Stimulated activated CD8-positive, alpha-beta memory T cell treated with anti-CD3 and anti-CD28 coated beads, Interleukin-12 subunit alpha, Interleukin-12 subunit beta, amount 100 ng/mL, for 24 hours (primary cell): Measurements from ENCODE around the gene RIPOR2.
"Not testable (repeated sequence)": the region's sequence is repeated elsewhere in the genome, so short reads cannot be mapped to it uniquely, and the experiment has no call there.

Source experiments
- DNase-seq: peaks from one replicate; pipeline ENCODE4 v3.0.0-alpha.2; 2020; ENCODE audit errors: extremely low read depth

Gene RIPOR2

DNA sequence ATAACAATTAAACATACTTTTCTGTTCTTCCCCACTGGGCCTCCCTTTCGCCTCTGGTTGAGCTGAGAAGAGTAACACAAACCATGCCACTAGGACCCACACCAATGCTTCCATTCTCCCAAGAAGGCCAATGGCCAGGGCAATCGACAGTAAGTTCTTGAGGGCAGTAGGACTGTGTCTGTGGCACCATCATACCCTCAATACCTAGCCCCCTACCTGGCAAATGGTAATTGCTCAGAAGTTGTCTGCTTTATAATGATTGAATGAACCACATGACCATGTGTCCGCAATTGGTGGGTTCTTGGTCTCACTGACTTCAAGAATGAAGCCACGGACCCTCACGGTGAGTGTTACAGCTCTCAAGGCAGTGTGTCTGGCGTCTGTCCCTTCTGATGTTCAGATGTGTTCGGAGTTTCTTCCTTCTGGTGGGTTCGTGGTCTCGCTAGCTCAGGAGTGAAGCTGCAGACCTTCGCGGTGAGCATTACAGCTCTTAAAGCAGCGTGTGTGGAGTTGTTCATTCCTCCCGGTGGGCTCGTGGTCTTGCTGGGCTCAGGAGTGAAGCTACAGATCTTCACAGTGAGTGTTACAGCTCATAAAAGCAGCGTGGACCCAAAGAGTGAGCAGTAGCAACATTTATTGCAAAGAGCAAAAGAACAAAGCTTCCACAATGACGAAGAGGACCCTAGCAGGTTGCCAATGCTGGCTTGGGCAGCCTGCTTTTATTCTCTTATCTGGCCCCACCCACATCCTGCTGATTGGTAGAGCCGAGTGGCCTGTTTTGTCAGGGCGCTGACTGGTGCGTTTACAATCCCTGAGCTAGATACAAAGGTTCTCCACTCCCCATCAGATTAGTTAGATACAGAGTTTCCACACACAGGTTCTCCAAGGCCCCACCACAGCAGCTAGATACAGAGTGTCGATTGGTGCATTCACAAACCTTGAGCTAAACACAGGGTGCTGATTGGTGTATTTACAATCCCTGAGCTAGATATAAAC, 170.6 kb downstream of the RIPOR2 start:
- not testable (repeated sequence) for DNase-seq

DNA sequence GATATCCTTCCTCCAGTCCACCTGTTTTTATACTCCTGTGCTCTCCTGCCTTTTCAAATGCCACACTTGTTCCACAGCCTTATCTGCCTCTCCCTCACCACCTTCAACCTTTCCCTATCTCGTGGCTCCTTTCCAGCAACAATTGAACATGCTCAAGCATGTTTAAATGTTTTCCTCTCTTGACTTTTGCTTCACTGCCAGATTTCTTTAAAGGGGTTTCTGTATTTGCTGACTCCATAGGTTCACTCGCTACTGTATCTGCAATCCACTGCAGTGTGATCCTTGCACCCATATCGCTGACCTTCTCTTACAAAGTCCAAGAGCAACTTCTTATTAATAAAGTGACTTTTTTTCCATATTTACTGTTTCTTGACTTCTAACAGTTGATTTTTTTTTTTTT, 172.2 kb downstream of the RIPOR2 start:
- DNase-seq: no peak

DNA sequence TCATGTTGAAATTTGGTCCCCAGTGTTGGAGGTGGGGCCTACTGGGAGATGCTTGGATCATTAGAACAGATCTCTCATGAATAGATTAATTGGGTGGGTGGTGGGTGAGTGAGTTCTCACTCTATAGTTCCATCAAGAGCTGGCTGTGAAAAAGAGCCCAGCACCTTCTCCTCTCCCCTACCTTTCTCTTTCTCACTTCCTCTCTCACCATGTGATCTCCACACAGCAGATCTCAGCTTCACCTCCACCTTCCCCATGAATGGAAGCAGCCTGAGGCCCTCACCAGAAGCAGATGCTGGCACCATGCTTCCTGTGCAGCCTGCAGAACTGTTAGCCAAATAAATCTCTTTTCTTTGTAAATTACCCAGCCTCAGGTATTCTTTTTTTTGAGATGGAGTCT, 173.9 kb downstream of the RIPOR2 start:
- no peak for DNase-seq

DNA sequence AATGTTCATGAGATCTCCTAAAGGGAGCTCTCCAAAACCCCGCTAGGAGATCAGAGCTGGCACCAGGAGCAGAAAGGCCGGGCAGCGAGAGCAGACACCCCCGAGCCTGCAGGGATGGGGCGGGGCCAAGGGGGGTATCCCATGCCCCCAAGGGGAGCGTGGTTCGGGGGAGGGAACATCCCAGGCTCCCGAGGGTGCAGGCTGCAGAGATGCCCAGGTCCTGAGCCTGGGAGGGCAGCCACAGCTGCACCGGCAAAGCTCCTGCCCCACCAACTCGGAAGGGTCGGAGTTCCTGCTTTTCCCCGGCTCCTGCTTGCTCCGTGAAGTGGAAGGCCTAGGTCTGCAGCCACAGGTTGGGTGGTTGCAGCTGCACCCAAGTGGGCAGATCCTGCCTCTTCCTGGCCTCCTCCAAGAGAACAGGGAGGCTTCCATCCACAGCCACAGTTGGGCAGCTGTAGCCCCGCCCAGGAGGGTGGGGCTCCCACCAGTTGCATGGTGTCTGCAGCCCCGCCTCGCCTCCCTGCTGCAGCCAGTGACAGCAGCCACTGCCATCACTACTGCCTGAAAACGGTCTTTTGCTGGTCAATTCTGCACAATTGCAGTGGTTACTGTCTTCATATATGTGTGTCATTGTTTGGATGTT, 174.4 kb downstream of the RIPOR2 start:
- DNase-seq: no peak

DNA sequence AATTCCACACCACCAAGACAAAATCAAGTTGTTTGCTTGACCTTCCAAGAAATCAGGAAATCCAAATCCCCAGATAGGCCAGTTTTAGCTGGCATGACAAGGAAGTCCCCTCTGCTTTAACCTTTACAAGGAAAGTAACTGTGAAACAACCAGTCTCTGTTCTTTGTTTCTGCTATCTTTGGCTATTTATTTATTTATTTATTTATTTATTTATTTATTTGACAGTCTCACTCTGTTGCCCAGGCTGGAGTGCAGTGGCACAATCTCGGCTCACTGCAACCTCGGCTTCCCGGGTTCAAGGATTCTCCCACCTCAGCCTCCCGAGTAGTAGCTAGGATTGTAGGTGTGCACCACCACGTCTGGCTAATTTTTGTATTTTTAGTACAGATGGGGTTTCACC, 175.6 kb downstream of the RIPOR2 start:
- DNase-seq: no peak

DNA sequence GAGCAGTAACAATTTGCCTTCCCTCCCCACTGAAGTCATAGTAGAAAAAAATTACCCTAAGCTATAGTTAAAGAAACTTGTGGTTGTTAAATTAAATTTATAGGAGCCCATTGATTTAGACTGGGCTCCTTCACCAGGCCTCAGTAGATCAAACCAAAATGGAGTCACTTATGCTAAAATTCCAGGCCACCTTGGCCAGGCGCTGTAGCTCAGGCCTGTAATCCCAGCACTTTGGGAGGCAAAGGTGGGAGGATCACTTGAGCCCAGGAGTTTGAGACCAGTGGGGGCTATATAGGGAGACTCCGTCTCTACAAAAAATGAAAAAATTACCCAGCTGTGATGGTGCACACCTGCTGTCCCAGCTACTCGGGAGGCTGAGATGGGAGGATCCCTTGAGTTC, 176.0 kb downstream of the RIPOR2 start:
- DNase-seq: no peak

DNA sequence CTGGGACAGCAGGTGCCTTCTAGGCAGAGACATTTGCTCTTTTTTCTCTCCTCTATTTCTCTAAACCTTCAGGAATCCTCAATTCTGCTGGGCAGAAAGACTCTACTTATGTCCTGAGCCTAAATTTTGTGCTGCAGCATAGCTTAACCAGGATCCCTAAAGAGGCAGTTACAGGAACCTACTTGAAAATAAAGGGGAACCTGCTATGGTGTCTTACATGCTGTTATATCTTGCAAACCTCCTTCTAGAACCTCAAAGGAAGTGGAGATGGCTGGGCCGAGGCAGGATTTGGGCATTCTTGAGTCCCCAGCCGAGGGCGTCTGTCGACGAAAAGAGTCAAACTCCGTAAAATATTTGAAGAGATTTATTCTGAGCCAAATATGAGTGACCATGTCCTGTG, 178.1 kb downstream of the RIPOR2 start:
- DNase-seq: no peak

DNA sequence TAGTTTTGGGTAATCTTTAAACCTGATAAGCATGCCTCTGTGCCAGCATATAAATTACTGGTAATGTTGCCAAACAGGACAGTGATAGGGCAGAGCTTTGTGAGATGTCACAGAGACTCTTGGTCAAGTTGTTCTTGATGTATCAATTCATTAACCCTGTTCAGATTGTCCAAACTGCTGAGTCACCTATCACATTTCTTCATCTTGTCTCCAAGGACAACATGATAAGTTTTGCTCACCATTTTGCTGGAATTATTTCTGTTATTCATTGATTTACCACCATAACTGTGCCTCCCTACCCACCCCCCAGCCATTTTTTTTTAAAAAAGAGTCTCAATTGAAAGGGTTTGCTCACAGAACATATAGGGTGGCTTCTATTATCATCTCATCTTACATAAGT, 180.5 kb downstream of the RIPOR2 start:
- no peak for DNase-seq

DNA sequence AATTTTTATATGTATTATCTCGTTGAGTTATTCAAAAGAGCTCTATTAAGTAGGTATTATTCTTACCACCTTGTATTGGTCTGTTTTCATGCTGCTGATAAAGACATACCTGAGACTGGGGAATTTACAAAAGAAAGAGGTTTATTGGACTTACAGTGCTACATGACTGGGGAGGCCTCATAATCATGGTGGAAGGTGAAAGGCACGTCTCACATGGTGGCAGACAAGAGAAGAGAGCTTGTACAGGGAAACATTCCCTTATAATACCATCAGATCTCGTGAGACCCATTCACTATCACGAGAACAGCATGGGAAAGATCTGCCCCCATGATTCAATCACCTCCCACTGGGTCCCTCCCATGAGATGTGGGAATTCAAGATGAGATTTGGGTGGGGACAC, 181.4 kb downstream of the RIPOR2 start:
- not testable (repeated sequence) for DNase-seq
